ENCODE measurements around the gene GMDS.

The GMDS gene

DNA sequence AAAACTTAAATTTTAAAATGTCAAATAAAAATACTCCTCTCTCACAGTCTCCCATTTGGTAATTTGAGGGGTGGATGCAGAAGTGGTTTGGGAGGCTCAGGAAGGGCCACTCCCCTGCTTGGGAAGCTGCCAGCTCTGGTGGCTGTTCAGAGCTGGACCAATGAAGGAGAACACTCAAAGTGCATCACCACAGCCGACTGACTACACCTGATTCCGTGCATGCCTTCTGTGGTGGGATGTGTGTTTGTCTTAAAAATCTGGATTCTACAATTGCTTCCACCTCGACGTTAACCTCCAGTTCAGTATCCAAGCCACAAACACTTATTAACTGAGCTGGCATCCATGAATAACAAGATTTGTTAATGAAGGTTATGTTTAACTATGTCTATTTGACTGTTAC, 498.4 kb downstream of the GMDS start:
- Histone ChIP-seq H3K27ac (ENCODE audit: low read length) (no peak overlapping the region), H3K4me3 (ENCODE audit: low read length) (no peak overlapping the region), H3K36me3 (ENCODE audit: insufficient read depth, low read depth, low read length) (no peaks in the 10 kb centered on the region), H3K4me1 (ENCODE audit: insufficient read depth, low read length) (no peaks in the 10 kb centered on the region), H3K27me3 (ENCODE audit: insufficient read depth, low read length) (no peaks in the 10 kb centered on the region), H3K9ac (ENCODE audit: low read depth, low read length) (no peak overlapping the region), H3K9me3 (ENCODE audit: insufficient read depth, low read depth, low read length) (no peaks in the 10 kb centered on the region)

DNA sequence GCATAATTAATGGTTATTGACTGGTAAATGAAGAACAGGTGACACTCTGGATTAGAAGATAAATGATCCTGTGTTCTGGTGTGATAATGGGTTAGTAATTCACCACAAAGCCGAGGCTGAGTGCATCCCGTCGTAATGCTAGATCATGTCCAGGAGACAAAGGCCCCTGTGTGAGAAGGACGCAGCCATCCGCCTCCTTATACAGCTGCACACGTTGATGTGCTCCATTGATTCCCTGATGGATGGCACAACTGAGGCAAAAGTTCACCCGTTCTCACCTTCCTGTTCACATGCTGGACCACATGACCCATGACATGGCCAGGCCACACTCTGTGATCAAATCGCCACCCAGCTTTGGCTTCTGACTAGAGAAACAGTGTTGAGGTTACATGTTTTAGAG, 499.6 kb downstream of the GMDS start:
- no peaks in the 10 kb centered on the region for H3K36me3 ChIP-seq (ENCODE audit: insufficient read depth, low read depth, low read length)
- H3K27me3 ChIP-seq (ENCODE audit: insufficient read depth, low read length): no peaks in the 10 kb centered on the region
- H3K27ac ChIP-seq (ENCODE audit: low read length): no peak overlapping the region
- no peak overlapping the region for H3K4me3 ChIP-seq (ENCODE audit: low read length)
- H3K9me3 ChIP-seq (ENCODE audit: insufficient read depth, low read depth, low read length): no peaks in the 10 kb centered on the region
- no peak overlapping the region for H3K9ac ChIP-seq (ENCODE audit: low read depth, low read length)
- H3K4me1 ChIP-seq (ENCODE audit: insufficient read depth, low read length): no peaks in the 10 kb centered on the region

DNA sequence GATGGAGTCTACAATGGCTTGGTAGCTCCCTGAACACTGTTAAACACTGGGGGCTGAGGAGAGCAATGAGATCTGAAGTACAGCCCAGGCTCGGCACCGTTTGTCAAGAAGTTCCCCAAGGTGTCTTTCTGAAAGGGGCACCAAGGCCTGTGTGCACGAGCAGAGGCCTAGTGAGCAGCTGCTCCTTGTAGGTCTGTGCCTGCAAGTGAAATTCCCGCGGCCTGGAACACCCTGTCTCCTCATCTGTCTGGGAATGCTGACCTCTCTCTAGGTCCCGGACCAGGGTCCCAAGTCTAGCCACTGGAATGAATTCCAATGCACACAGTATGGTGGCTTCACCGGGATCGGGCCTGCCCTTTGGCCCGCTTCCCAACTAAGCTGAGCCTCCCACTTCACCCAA, 500.9 kb downstream of the GMDS start:
- no peaks in the 10 kb centered on the region for H3K36me3 ChIP-seq (ENCODE audit: insufficient read depth, low read depth, low read length)
- no peak overlapping the region for H3K4me3 ChIP-seq (ENCODE audit: low read length)
- H3K9me3 ChIP-seq (ENCODE audit: insufficient read depth, low read depth, low read length): no peaks in the 10 kb centered on the region
- H3K27ac ChIP-seq (ENCODE audit: low read length): no peak overlapping the region
- no peak overlapping the region for H3K9ac ChIP-seq (ENCODE audit: low read depth, low read length)
- no peaks in the 10 kb centered on the region for H3K27me3 ChIP-seq (ENCODE audit: insufficient read depth, low read length)
- no peaks in the 10 kb centered on the region for H3K4me1 ChIP-seq (ENCODE audit: insufficient read depth, low read length)

DNA sequence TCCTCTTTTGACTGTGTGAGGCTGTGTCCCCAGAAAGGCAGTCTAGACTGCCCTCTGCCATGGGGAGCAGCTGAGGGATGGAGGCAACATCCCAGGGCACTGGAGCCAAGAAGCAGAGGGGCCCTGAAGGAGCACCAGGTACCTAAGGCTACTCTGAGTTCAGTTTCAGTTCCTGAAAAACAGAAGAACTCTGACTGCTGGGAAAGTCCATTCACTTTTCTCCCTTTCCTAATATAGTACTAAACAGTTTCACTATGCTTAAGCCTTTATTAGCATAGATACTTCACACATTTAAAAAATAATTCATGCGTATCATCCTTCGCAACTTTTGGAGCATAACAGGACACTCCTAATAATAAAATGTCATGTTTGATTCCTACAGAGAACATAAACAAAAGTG, 505.7 kb downstream of the GMDS start:
- no peak overlapping the region for H3K4me3 ChIP-seq (ENCODE audit: low read length)
- no peaks in the 10 kb centered on the region for H3K9me3 ChIP-seq (ENCODE audit: insufficient read depth, low read depth, low read length)
- H3K27me3 ChIP-seq (ENCODE audit: insufficient read depth, low read length): no peaks in the 10 kb centered on the region
- no peak overlapping the region for H3K9ac ChIP-seq (ENCODE audit: low read depth, low read length)
- no peak overlapping the region for H3K27ac ChIP-seq (ENCODE audit: low read length)
- H3K4me1 ChIP-seq (ENCODE audit: insufficient read depth, low read length): 0 out of 2 replicates have a peak, but pooled peaks cover 4% of the 10 kb centered on the region
- no peaks in the 10 kb centered on the region for H3K36me3 ChIP-seq (ENCODE audit: insufficient read depth, low read depth, low read length)

DNA sequence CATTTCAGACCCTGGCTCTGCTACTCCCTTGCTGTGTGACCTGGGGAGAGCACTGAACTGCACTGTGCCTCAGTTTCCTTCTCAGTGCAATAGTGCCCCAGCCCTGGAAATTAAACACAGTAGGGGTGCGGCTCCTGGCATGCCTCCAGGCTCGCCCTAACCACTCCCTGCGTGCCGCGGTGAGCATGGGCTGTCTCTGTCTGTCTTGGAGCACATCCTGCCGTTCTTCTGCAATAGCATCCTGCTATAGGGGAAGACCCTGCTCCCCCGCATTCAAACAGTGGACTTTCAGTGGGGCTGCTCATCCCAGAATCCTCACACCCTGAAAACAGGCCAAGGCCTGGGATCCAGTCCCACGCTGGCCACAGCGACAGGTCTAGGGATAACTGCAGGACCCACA, 506.2 kb downstream of the GMDS start:
- no peak overlapping the region for H3K4me3 ChIP-seq (ENCODE audit: low read length)
- H3K27ac ChIP-seq (ENCODE audit: low read length): no peak overlapping the region
- no peaks in the 10 kb centered on the region for H3K27me3 ChIP-seq (ENCODE audit: insufficient read depth, low read length)
- H3K9ac ChIP-seq (ENCODE audit: low read depth, low read length): no peak overlapping the region
- H3K4me1 ChIP-seq (ENCODE audit: insufficient read depth, low read length): 0 out of 2 replicates have a peak, but pooled peaks cover 4% of the 10 kb centered on the region
- H3K9me3 ChIP-seq (ENCODE audit: insufficient read depth, low read depth, low read length): no peaks in the 10 kb centered on the region
- no peaks in the 10 kb centered on the region for H3K36me3 ChIP-seq (ENCODE audit: insufficient read depth, low read depth, low read length)

DNA sequence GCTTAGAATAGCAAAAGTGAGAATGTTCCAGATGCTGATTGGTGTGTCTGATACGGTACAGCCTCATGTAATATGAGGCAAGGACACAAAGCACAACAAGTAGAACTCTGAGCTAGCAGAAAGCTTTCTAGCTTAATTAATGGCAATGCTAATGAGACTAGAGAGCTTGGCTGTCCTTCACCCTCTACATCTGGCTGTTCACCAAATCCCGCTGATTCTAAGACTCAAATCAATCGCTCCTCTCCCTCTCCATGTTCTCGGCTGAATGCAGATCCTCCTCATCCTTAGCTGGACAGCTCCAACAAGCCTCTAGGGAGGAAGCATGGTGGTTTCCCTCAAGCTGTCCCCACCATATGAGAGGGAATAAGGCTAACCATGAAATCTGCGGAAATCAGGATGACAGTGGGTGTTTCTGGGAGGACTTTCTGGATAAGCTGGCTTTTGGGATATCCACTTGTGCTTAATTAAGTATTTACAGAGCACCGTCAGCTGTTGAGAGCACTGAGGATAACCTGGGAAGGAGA, 506.8 kb downstream of the GMDS start:
- Histone ChIP-seq H3K9me3 (ENCODE audit: insufficient read depth, low read depth, low read length) (no peaks in the 10 kb centered on the region), H3K36me3 (ENCODE audit: insufficient read depth, low read depth, low read length) (no peaks in the 10 kb centered on the region), H3K4me3 (ENCODE audit: low read length) (no peak overlapping the region), H3K4me1 (ENCODE audit: insufficient read depth, low read length) (0 out of 2 replicates have a peak, but pooled peaks cover 4% of the 10 kb centered on the region), H3K27ac (ENCODE audit: low read length) (no peak overlapping the region), H3K9ac (ENCODE audit: low read depth, low read length) (no peak overlapping the region), H3K27me3 (ENCODE audit: insufficient read depth, low read length) (no peaks in the 10 kb centered on the region)

DNA sequence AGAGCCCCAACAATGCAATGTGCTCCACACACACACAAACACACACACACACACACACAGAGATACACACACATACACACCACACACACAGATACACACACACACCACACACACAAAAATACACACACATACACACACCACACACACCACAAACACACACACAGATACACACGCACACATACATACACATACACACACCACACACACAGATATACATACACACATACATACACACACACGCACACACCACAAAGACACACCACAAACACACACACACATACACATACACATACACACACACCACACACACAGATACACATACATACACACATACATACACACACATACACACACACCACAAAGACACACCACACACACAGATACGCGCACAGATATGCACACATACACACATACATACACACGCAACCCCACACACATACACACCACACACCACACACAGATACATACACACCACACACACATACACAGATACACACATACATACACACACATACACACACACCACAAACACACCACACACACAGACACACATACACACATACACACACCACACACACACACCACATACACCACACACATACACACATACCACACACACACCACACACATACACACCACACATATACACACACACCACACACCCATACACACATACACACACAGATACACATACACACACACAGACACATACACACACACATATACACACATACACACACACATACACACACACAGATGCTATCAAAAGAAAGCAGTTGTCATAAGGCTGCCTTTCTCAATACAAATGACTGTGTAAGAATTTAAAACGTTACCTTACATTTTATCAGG, 507.7 kb downstream of the GMDS start:
- Histone ChIP-seq H3K4me1 (ENCODE audit: insufficient read depth, low read length) (0 out of 2 replicates have a peak, but pooled peaks cover 4% of the 10 kb centered on the region), H3K4me3 (ENCODE audit: low read length) (no peak overlapping the region), H3K36me3 (ENCODE audit: insufficient read depth, low read depth, low read length) (no peaks in the 10 kb centered on the region), H3K27me3 (ENCODE audit: insufficient read depth, low read length) (no peaks in the 10 kb centered on the region), H3K27ac (ENCODE audit: low read length) (no peak overlapping the region), H3K9ac (ENCODE audit: low read depth, low read length) (no peak overlapping the region), H3K9me3 (ENCODE audit: insufficient read depth, low read depth, low read length) (no peaks in the 10 kb centered on the region)

DNA sequence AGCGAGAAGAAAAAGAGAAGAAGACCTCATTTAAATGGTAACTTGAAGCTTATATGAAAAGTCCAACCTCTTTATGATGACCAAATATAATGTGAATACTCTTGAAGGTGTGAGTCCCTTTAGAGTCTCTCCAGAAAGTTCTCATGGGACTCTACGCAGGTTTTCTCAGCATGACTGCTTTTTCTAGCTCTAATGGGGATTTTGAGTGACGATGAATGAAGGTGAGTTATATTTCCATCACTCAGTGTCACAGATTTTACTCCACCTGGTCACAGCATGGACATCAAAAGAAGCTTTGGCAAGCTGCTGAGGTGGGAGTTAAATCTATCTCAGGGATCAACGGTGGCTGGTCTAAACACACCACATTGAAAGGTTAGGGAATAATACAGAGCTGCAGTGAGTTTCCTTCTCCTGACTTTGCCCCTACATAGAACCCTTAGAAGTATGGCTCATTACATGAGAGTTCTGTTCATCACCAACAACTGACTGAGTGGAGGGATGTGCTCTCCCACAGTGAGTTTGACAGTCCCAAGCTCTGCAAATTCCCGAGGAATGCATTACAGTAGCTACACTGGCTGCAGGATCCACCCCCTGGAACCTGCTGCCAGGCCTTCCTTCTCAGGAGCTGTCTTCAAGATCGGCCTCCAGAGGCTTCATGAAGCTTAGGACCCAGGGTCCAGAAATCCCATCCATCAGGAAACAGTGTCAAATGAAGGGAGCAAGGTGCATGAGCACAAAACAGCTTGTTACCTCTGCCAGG, 508.9 kb downstream of the GMDS start:
- Histone ChIP-seq H3K4me1 (ENCODE audit: insufficient read depth, low read length) (0 out of 2 replicates have a peak, but pooled peaks cover 4% of the 10 kb centered on the region), H3K27me3 (ENCODE audit: insufficient read depth, low read length) (no peaks in the 10 kb centered on the region), H3K4me3 (ENCODE audit: low read length) (no peak overlapping the region), H3K27ac (ENCODE audit: low read length) (no peak overlapping the region), H3K9ac (ENCODE audit: low read depth, low read length) (no peak overlapping the region), H3K36me3 (ENCODE audit: insufficient read depth, low read depth, low read length) (no peaks in the 10 kb centered on the region), H3K9me3 (ENCODE audit: insufficient read depth, low read depth, low read length) (no peaks in the 10 kb centered on the region)

DNA sequence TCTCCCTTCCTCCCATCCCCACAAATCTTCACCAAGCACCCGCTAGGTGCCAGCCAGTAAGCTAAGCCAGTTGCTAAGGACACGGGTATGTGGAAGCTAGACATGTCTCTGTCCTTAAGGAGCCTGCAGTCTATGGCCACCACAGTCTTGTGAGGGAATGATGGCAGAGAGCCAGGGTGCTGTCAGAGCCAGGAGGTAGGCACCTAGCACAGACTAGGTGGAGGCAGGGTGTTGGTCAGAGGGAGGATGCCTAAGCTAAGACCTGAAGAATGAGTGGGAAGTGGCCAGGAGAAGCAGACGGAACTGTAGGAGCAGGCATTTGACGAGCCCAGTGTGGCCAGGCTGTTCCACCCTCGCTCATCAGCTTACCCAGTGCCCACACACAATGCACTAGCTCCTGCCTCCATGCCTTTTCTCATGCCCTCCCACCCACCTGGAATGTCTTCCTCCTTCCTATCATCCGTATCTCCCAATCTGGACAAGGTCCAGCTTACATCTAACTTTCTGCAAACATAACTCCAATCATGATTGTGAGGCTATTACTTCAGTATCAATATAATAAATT, 510.1 kb downstream of the GMDS start:
- Histone ChIP-seq H3K4me1 (ENCODE audit: insufficient read depth, low read length) (peaks cover 5% of the 10 kb centered on the region; the same call in 1 of the 2 replicates), H3K27me3 (ENCODE audit: insufficient read depth, low read length) (no peaks in the 10 kb centered on the region), H3K4me3 (ENCODE audit: low read length) (no peak overlapping the region), H3K27ac (ENCODE audit: low read length) (no peak overlapping the region), H3K9ac (ENCODE audit: low read depth, low read length) (no peak overlapping the region), H3K9me3 (ENCODE audit: insufficient read depth, low read depth, low read length) (no peaks in the 10 kb centered on the region), H3K36me3 (ENCODE audit: insufficient read depth, low read depth, low read length) (no peaks in the 10 kb centered on the region)

DNA sequence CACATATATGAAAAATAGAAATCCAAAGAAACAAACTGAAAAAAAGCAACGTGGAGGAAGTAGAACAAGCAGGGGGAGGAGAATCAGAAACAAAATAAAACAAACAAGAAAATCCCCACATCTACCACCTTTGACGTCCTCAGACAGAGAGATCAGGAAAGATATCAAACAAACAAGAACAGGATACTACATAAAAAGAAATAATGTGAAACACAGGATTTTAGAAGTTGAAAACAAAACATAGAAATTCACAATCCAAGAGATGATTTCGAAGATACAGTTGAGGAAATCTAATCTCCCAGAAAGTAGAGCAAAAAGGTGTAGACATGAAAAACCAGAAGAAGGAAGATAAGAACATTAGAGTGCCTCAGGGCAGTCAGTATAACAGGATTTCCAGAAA, 514.5 kb downstream of the GMDS start:
- Histone ChIP-seq H3K9me3 (ENCODE audit: insufficient read depth, low read depth, low read length) (no peaks in the 10 kb centered on the region), H3K27me3 (ENCODE audit: insufficient read depth, low read length) (no peaks in the 10 kb centered on the region), H3K4me3 (ENCODE audit: low read length) (no peak overlapping the region), H3K27ac (ENCODE audit: low read length) (no peak overlapping the region), H3K9ac (ENCODE audit: low read depth, low read length) (no peak overlapping the region), H3K4me1 (ENCODE audit: insufficient read depth, low read length) (peaks cover 17% of the 10 kb centered on the region), H3K36me3 (ENCODE audit: insufficient read depth, low read depth, low read length) (no peaks in the 10 kb centered on the region)

DNA sequence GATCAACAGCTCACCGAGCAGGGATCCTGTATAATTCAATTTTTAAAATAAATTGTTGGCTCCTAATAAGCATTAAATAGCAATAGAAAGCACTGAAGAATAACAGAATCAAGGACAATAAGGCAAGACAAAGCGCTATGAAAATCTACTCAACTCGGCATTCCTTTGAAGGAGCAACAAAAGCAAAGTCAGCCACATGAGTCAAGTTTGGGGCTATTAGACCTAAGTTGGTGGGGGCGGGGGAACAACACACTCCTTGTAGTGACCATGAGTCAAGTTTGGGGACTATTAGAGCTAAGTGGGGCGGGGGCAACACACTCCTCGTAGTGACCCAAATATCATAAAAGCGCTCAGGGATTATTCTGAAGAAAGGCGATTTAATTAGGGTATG, 515.7 kb downstream of the GMDS start:
- H3K36me3 ChIP-seq (ENCODE audit: insufficient read depth, low read depth, low read length): no peaks in the 10 kb centered on the region
- no peak overlapping the region for H3K27ac ChIP-seq (ENCODE audit: low read length)
- no peak overlapping the region for H3K4me3 ChIP-seq (ENCODE audit: low read length)
- no peaks in the 10 kb centered on the region for H3K9me3 ChIP-seq (ENCODE audit: insufficient read depth, low read depth, low read length)
- H3K9ac ChIP-seq (ENCODE audit: low read depth, low read length): no peak overlapping the region
- H3K27me3 ChIP-seq (ENCODE audit: insufficient read depth, low read length): no peaks in the 10 kb centered on the region
- peaks cover 17% of the 10 kb centered on the region for H3K4me1 ChIP-seq (ENCODE audit: insufficient read depth, low read length)

Data from iPS-20b (cell line).